GM12892 (cell line): ENCODE measurements around the gene CLDN14.

Experiments used
- POLR2A ChIP-seq: IDR thresholded peaks from 2 replicates; pipeline ENCODE4 v1.6.1; 2011; ENCODE audit warnings: low read depth, low read length, control low read depth
- TAF1 ChIP-seq: IDR thresholded peaks from 2 replicates; pipeline ENCODE4 v1.6.1; 2011; ENCODE audit warnings: low read depth, mild to moderate bottlenecking, control low read depth, low read length, borderline replicate concordance

DNA sequence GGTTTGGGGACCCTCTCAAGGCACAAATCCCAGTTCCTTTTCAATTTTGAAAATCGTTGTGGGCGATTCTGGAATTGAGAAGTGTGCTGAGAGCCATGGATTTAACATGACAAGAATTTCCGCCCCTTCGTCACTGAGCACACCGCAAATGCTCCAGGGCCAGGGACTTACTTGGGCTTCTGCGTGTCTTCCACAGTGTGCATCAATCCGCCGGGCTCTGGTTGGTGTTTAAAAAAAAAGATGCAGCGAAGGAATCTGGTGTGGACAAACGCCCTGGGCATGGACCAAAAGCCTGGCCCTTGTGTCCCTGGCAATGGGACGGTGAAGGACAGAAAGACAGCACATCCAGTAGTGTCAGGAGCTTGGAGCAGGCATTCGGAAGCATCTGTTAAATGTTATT is 696 bp upstream of the CLDN14 start:
- no peak for TF ChIP-seq POLR2A
- TF ChIP-seq TAF1, result no peak
